Nephron progenitor cell (in vitro differentiated cells): ENCODE results near the gene FLNA.

Experiments
- DNase-seq: peaks from one replicate; pipeline ENCODE4 v3.0.0; 2021
- H3K27ac Mint-ChIP-seq: 2 replicates; pipeline ENCODE4 v1.8.0; 2021; ENCODE audit warnings: mild to moderate bottlenecking, moderate library complexity, mixed read lengths
- H3K27me3 Mint-ChIP-seq: 2 replicates; pipeline ENCODE4 v1.8.0; 2021; ENCODE audit warnings: mild to moderate bottlenecking, low read depth, mixed read lengths; ENCODE audit not compliant: poor library complexity
- H3K36me3 Mint-ChIP-seq: 2 replicates; pipeline ENCODE4 v1.8.0; 2021; ENCODE audit warnings: low read depth, mixed read lengths
- H3K4me1 Mint-ChIP-seq: 2 replicates; pipeline ENCODE4 v1.8.0; 2021; ENCODE audit warnings: mixed read lengths
- H3K4me3 Mint-ChIP-seq: 2 replicates; pipeline ENCODE4 v1.8.0; 2021; ENCODE audit warnings: mild to moderate bottlenecking, moderate library complexity, mixed read lengths
- H3K9me3 Mint-ChIP-seq: 2 replicates; pipeline ENCODE4 v1.8.0; 2021; ENCODE audit warnings: mild to moderate bottlenecking, moderate library complexity, mixed read lengths
- TF ChIP-seq, protein P1 (sequence below): fragments of 200-600 bp; sonication (generic); IDR thresholded peaks from 2 replicates; pipeline ENCODE4 v1.5.0; 2021; ENCODE audit warnings: antibody characterized with exemption

FLNA gene

DNA sequence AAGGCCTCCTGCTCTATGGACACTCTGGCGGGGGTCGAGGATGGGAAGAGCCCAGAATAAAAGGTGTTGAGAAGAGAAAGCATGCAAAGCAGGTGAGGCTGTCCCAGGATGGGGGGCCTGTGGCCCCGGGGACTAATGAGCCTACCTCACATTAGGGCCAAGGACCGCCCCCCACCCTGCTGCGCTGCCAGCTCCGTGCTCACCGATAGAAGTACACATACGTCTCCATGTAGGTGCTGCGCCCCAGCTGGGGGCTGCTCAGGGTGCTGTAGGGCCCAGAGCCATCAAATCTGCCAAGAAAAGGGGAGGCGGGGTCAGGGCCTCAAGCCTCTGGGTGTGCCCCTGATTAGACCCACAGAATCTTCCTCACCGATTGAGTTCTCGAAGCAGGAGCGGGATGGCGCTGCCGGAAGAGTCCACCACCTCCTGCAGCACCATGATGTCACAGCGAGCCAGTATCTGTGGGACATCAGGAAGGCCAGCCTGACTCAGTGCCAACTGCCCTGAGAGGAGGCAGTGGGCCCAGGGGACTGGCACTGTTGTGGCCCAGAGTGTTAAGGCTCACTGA, 30.3 kb upstream of the FLNA start:
- no peak for DNase-seq

DNA sequence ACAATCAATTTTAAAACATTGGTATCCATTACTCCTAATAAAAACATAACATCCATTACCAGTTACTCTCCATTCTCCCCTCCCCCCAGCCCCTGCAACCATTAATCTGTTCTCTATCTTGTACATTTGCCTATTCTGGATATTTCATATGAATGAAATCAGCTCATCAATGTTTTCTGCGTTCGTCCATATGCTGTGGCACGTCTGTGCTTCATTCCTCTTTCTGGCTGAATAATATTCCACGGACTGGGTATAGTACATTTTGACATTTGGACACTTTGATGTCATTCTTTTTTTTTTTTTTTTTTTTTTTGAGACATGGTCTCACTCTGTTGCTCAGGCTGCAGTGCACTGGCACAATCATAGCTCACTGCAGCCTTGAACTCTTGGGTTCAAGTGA, 29.4 kb upstream of the FLNA start:
- peaks cover 29% of the 10 kb centered on the region for H3K36me3 Mint-ChIP-seq
- H3K9me3 Mint-ChIP-seq = peaks cover 66% of the 10 kb centered on the region
- peaks cover 22% of the 10 kb centered on the region for H3K4me1 Mint-ChIP-seq
- TF ChIP-seq, protein P1, sequence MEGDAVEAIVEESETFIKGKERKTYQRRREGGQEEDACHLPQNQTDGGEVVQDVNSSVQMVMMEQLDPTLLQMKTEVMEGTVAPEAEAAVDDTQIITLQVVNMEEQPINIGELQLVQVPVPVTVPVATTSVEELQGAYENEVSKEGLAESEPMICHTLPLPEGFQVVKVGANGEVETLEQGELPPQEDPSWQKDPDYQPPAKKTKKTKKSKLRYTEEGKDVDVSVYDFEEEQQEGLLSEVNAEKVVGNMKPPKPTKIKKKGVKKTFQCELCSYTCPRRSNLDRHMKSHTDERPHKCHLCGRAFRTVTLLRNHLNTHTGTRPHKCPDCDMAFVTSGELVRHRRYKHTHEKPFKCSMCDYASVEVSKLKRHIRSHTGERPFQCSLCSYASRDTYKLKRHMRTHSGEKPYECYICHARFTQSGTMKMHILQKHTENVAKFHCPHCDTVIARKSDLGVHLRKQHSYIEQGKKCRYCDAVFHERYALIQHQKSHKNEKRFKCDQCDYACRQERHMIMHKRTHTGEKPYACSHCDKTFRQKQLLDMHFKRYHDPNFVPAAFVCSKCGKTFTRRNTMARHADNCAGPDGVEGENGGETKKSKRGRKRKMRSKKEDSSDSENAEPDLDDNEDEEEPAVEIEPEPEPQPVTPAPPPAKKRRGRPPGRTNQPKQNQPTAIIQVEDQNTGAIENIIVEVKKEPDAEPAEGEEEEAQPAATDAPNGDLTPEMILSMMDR = no peak
- no peak overlapping the region for H3K4me3 Mint-ChIP-seq
- DNase-seq = no peak
- H3K27me3 Mint-ChIP-seq = no peaks in the 10 kb centered on the region
- H3K27ac Mint-ChIP-seq = no peak overlapping the region

More for the DNA sequence above, 30.3 kb upstream of the FLNA start:
- Mint-ChIP-seq H3K4me3 (no peak overlapping the region), H3K27me3 (peaks cover 3% of the 10 kb centered on the region), H3K9me3 (peaks cover 63% of the 10 kb centered on the region), H3K36me3 (peaks cover 21% of the 10 kb centered on the region), H3K4me1 (peaks cover 22% of the 10 kb centered on the region), H3K27ac (no peak overlapping the region)
- TF ChIP-seq, protein P1 = no peak

DNA sequence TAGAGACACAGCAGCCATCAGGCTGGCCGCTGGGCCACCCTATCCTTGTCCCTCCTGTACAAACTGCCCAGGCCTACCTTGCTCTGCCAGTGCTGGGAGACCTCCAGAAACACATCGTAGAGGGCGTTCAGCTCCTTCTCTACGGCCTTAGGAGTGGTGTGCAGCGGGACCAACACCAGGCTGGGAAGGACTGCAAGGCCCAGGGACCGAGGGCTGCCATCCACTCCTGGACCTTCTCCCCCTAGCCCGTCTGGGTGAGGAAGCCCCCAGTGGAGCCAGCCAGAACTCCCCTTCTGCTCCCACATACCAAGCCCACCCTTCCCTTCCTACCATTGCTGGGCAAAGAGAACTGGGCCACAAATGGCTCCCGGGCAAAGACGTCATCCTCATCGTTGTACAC, 28.8 kb upstream of the FLNA start:
- H3K9me3 Mint-ChIP-seq = peaks cover 66% of the 10 kb centered on the region
- H3K27me3 Mint-ChIP-seq = peaks cover 3% of the 10 kb centered on the region
- DNase-seq = no peak
- no peak overlapping the region for H3K4me3 Mint-ChIP-seq
- TF ChIP-seq, protein P1 = no peak
- H3K4me1 Mint-ChIP-seq = peaks cover 19% of the 10 kb centered on the region
- H3K27ac Mint-ChIP-seq = peak overlapping the region; percentile 45
- H3K36me3 Mint-ChIP-seq = peaks cover 27% of the 10 kb centered on the region

DNA sequence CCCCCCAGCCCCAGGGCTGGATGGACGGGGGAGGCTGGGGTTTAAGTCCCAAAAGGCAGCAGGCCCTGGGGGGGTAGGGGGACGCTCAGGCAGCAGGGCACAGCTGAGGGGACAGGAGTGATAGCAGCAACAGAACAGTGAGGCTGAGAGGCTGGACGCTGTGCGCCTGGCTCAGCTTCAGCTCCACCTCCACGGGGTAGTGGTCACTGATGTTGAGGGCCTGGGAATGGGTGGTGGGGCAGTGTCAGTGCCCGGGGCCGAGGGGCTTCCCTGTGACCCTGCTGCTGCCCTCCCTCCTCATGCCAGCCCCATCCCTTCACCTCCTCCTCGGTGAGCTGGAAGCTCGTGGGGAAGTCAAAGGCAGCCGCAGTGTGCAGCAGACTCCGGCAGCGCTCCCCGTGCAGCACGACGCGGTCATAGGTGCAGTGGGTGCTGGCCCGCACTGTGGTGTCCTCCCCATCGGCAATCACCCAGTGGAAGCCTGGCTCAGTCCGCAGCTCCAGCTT, 28.2 kb upstream of the FLNA start:
- Mint-ChIP-seq H3K27ac (peak overlapping the region; percentile 81), H3K36me3 (peaks cover 27% of the 10 kb centered on the region), H3K4me1 (peaks cover 19% of the 10 kb centered on the region), H3K27me3 (peaks cover 7% of the 10 kb centered on the region), H3K4me3 (no peak overlapping the region), H3K9me3 (peaks cover 68% of the 10 kb centered on the region)
- no peak for DNase-seq
- TF ChIP-seq, protein P1 = no peak

DNA sequence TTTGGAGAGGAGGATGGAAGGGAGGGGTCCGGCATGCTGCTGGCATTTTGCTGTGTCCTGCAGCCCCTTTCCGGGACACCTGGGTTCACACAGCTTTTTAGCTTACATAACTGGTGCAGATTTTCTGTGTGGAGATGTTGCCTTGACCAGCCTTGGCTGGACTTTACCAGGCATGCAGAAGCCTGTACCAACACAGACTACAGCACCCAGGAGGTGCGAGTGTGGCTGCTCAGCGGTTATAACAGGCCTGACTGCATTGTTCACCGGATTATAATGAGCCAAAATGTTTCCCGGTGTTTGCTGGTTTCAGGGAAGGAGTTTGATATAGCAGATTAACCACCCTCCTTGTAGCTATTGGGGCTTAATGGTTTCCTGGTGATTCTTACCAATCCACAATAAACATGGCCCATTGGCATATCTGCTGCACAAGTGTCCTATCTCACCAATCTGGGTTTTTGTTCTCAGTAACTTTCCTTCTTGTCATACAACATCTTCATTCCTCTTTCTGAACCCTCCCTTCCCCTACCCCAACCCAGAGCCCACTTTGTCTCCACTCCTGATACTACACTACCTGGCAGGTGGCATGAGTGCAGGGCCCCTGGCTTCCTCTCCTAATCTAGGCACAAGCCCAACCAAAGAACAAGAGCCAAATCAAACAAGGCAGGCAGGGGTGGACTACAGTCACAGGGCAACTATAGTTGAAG, 27.6 kb upstream of the FLNA start:
- TF ChIP-seq, protein P1 = no peak
- Mint-ChIP-seq H3K27ac (peak overlapping the region; percentile 81), H3K9me3 (peaks cover 69% of the 10 kb centered on the region), H3K4me1 (peaks cover 19% of the 10 kb centered on the region), H3K4me3 (no peak overlapping the region), H3K27me3 (peaks cover 7% of the 10 kb centered on the region), H3K36me3 (peaks cover 27% of the 10 kb centered on the region)
- no peak for DNase-seq
